GM18519 (cell line): ENCODE data around the gene PLA2G1B.

Experiments used
- ATAC-seq: cut with Tn5 transposase; IDR thresholded peaks from one replicate; pipeline ENCODE4 v1.9.1; 2021; ENCODE audit warnings: mild to moderate bottlenecking, moderate library complexity; ENCODE audit not compliant: unreplicated experiment, low FRiP score

The PLA2G1B gene

GRCh38 chr12:120327593-120327992 lies at the start of gene PLA2G1B:
TSS of gene PLA2G1B (minus strand) at chr12:120327779. CDS start at chr12:120327753, 26 bp downstream.
- ATAC-seq = no peak

GRCh38 chr12:120376934-120377572 lies 49.5 kb upstream of the PLA2G1B start:
- no peak for ATAC-seq

GRCh38 chr12:120376416-120376815 lies 48.8 kb upstream of the PLA2G1B start:
- ATAC-seq = no peak

- no peak for ATAC-seq
These were observed 48.4 kb upstream of the PLA2G1B start for GRCh38 chr12:120376009-120376408.

GRCh38 chr12:120373683-120374082 lies 46.1 kb upstream of the PLA2G1B start:
- ATAC-seq = no peak

GRCh38 chr12:120370343-120371243 lies 43.0 kb upstream of the PLA2G1B start:
- no peak for ATAC-seq

- ATAC-seq = no peak
These were observed 42.2 kb upstream of the PLA2G1B start for GRCh38 chr12:120369603-120370342.

GRCh38 chr12:120368789-120369602 lies 41.4 kb upstream of the PLA2G1B start, which contains the start of gene MSI1:
TSS of gene MSI1 (minus strand) at chr12:120369164. CDS start at chr12:120369091, 73 bp downstream.
- ATAC-seq = no peak

GRCh38 chr12:120367924-120368788 lies 40.6 kb upstream of the PLA2G1B start:
- no peak for ATAC-seq

GRCh38 chr12:120367233-120367923 lies 39.8 kb upstream of the PLA2G1B start:
- ATAC-seq = no peak

- ATAC-seq = no peak
These were observed 39.3 kb upstream of the PLA2G1B start for GRCh38 chr12:120366845-120367232.

- no peak for ATAC-seq
These were observed 38.7 kb upstream of the PLA2G1B start for GRCh38 chr12:120366341-120366705.

GRCh38 chr12:120365675-120366340 lies 38.2 kb upstream of the PLA2G1B start:
- ATAC-seq = no peak

GRCh38 chr12:120364487-120364886 lies 36.9 kb upstream of the PLA2G1B start:
- no peak for ATAC-seq

GRCh38 chr12:120363274-120363855 lies 35.8 kb upstream of the PLA2G1B start:
- ATAC-seq = no peak

- no peak for ATAC-seq
These were observed 35.1 kb upstream of the PLA2G1B start for GRCh38 chr12:120362516-120363273.
